Neural cell (in vitro differentiated cells): ENCODE data around the gene P3H2. TPM values are rescaled to one million over a fixed set of nuclear protein-coding genes. Genes with fewer than 3 reads are reported as not detected.

Experiments
- H2AFZ ChIP-seq: fragments of 200-600, 300-800 bp; sonication (generic), shearing (Covaris generic); 2 replicates; pipeline ENCODE4 v1.6.0; 2014; ENCODE audit warnings: low read depth, mild to moderate bottlenecking, antibody characterized with exemption, low read length, moderate library complexity
- H3F3A ChIP-seq: fragments of 200-600 bp; shearing (Covaris generic); 2 replicates; pipeline ENCODE4 v1.6.1; 2016; ENCODE audit warnings: mild to moderate bottlenecking, moderate library complexity, mixed read lengths, antibody characterized with exemption, low read length; ENCODE audit not compliant: insufficient read depth, poor library complexity, severe bottlenecking
- H3K27ac ChIP-seq: fragments of 200-600, 300-800 bp; sonication (generic), shearing (Covaris generic); 2 replicates; pipeline ENCODE4 v1.5.1; 2014; ENCODE audit warnings: mild to moderate bottlenecking, low read length, moderate library complexity
- H3K27me3 ChIP-seq: fragments of 300-800, 200-600 bp; sonication (generic), shearing (Covaris generic); 2 replicates; pipeline ENCODE4 v1.6.0; 2014; ENCODE audit warnings: mild to moderate bottlenecking, low read depth, low read length, moderate library complexity; ENCODE audit not compliant: insufficient read depth
- H3K36me3 ChIP-seq: fragments of 300-800, 200-600 bp; sonication (generic), shearing (Covaris generic); 2 replicates; pipeline ENCODE4 v1.5.1; 2014; ENCODE audit warnings: mild to moderate bottlenecking, antibody characterized with exemption, low read length, moderate library complexity; ENCODE audit not compliant: insufficient read depth
- H3K4me2 ChIP-seq: fragments of 300-800, 200-600 bp; sonication (generic), shearing (Covaris generic); 2 replicates; pipeline ENCODE4 v1.6.0; 2014; ENCODE audit warnings: mild to moderate bottlenecking, low read length
- H3K4me3 ChIP-seq: fragments of 300-800, 200-600 bp; sonication (generic), shearing (Covaris generic); 2 replicates; pipeline ENCODE4 v1.5.1; 2014; ENCODE audit warnings: mild to moderate bottlenecking, low read length, moderate library complexity
- H3K79me2 ChIP-seq: fragments of 200-600 bp; shearing (Covaris generic); replicated peaks from 2 replicates; pipeline ENCODE4 v1.6.0; 2014; ENCODE audit warnings: mild to moderate bottlenecking, low read length, moderate library complexity; ENCODE audit not compliant: insufficient read depth
- H3K9ac ChIP-seq: fragments of 300-800, 200-600 bp; sonication (generic), shearing (Covaris generic); 2 replicates; pipeline ENCODE4 v1.6.1; 2016; ENCODE audit warnings: mild to moderate bottlenecking, low read length, mixed read lengths
- H3K9me2 ChIP-seq: fragments of 200-600 bp; shearing (Covaris generic); 2 replicates; pipeline ENCODE4 v1.6.1; 2016; ENCODE audit warnings: mild to moderate bottlenecking, low read length, mixed read lengths; ENCODE audit not compliant: insufficient read depth
- H3K9me3 ChIP-seq: fragments of 200-600, 300-800 bp; sonication (generic), shearing (Covaris generic); 2 replicates; pipeline ENCODE4 v1.6.1; 2016; ENCODE audit warnings: mild to moderate bottlenecking, mixed run types, low read length, moderate library complexity, mixed read lengths
- H4K20me1 ChIP-seq: fragments of 200-600 bp; shearing (Covaris generic); 2 replicates; pipeline ENCODE4 v1.6.1; 2016; ENCODE audit warnings: mild to moderate bottlenecking, mixed run types; ENCODE audit not compliant: insufficient read depth
- CTCF ChIP-seq: fragments of 450-650 bp; IDR thresholded peaks from 2 replicates; pipeline ENCODE4 v1.5.1; 2014; ENCODE audit warnings: antibody characterized with exemption, mild to moderate bottlenecking, moderate library complexity; ENCODE audit not compliant: poor library complexity, severe bottlenecking
- EP300 ChIP-seq: fragments of 450-650 bp; conservative IDR thresholded peaks from 2 replicates; pipeline ENCODE4 v1.6.1; 2014; ENCODE audit warnings: antibody characterized with exemption, mild to moderate bottlenecking, moderate library complexity; ENCODE audit not compliant: poor library complexity, severe bottlenecking
- EZH2 ChIP-seq: fragments of 200-600, 300-800 bp; shearing (Covaris generic), sonication (generic); IDR thresholded peaks from 2 replicates; pipeline ENCODE4 v1.6.1; 2014; ENCODE audit warnings: antibody characterized with exemption, low read length, borderline replicate concordance, mild to moderate bottlenecking; ENCODE audit not compliant: insufficient read depth, poor library complexity, severe bottlenecking
- MXI1 ChIP-seq: fragments of 450-650 bp; conservative IDR thresholded peaks from 2 replicates; pipeline ENCODE4 v1.6.1; 2014; ENCODE audit warnings: antibody characterized with exemption, mild to moderate bottlenecking; ENCODE audit not compliant: poor library complexity, severe bottlenecking
- POLR2AphosphoS5 ChIP-seq: IDR thresholded peaks from 2 replicates; pipeline ENCODE4 v1.6.1; 2012
- RAD21 ChIP-seq: fragments of 450-650 bp; conservative IDR thresholded peaks from 2 replicates; pipeline ENCODE4 v1.6.1; 2014; ENCODE audit warnings: antibody characterized with exemption, mild to moderate bottlenecking, moderate library complexity
- REST ChIP-seq: IDR thresholded peaks from 2 replicates; pipeline ENCODE4 v1.6.1; 2012; ENCODE audit warnings: borderline replicate concordance
- SMC3 ChIP-seq: fragments of 450-650 bp; conservative IDR thresholded peaks from 2 replicates; pipeline ENCODE4 v1.6.1; 2014; ENCODE audit warnings: antibody characterized with exemption, mild to moderate bottlenecking, moderate library complexity; ENCODE audit not compliant: poor library complexity
- TAF1 ChIP-seq: IDR thresholded peaks from 2 replicates; pipeline ENCODE4 v1.6.1; 2012; ENCODE audit warnings: low read depth
- polyA plus RNA-seq: library from polyadenylated mRNA; depleted of rRNA; stranded (reverse); fragments of >200 nt; gene quantifications from 2 replicates; pipeline ENCODE4 v1.2.3, GENCODE V29; 2014

The P3H2 gene
- polyA plus RNA-seq, 1 donor from 2014 or later, result 0.68 TPM

GRCh38 chr3:190012784-190013183, 107.9 kb downstream of the P3H2 start:
- Histone ChIP-seq H3K36me3 (no peaks in the 10 kb centered on the region), H4K20me1 (no peaks in the 10 kb centered on the region), H3K9me2 (no peaks in the 10 kb centered on the region), H3K4me3 (no peak overlapping the region), H3K27me3 (no peaks in the 10 kb centered on the region), H3F3A (no peaks in the 10 kb centered on the region), H3K9me3 (no peaks in the 10 kb centered on the region), H3K79me2 (no peaks in the 10 kb centered on the region), H3K4me2 (no peak overlapping the region), H2AFZ (no peak overlapping the region), H3K9ac (no peak overlapping the region), H3K27ac (no peak overlapping the region)
- TF ChIP-seq MXI1 (no peak), REST (no peak), SMC3 (no peak), TAF1 (no peak)

GRCh38 chr3:190012314-190012782, 108.3 kb downstream of the P3H2 start:
- no peaks in the 10 kb centered on the region for H3K36me3 ChIP-seq
- no peak overlapping the region for H3K4me3 ChIP-seq
- no peaks in the 10 kb centered on the region for H3K27me3 ChIP-seq
- H3F3A ChIP-seq, result no peaks in the 10 kb centered on the region
- H3K27ac ChIP-seq, result no peak overlapping the region
- H4K20me1 ChIP-seq, result no peaks in the 10 kb centered on the region
- no peaks in the 10 kb centered on the region for H3K79me2 ChIP-seq
- no peak overlapping the region for H2AFZ ChIP-seq
- no peaks in the 10 kb centered on the region for H3K9me2 ChIP-seq
- H3K9me3 ChIP-seq, result no peaks in the 10 kb centered on the region
- no peak overlapping the region for H3K9ac ChIP-seq
- H3K4me2 ChIP-seq, result no peak overlapping the region
- no peak for TF ChIP-seq EP300
- TF ChIP-seq EZH2, result no peak
- no peak for TF ChIP-seq TAF1

GRCh38 chr3:190010486-190010885, 110.2 kb downstream of the P3H2 start:
- Histone ChIP-seq H3K36me3 (no peaks in the 10 kb centered on the region), H2AFZ (no peak overlapping the region), H3K9ac (no peak overlapping the region), H3K27ac (no peak overlapping the region), H3K9me2 (no peaks in the 10 kb centered on the region), H4K20me1 (no peaks in the 10 kb centered on the region), H3K4me3 (no peak overlapping the region), H3K27me3 (no peaks in the 10 kb centered on the region), H3F3A (no peaks in the 10 kb centered on the region), H3K79me2 (no peaks in the 10 kb centered on the region), H3K4me2 (no peak overlapping the region), H3K9me3 (no peaks in the 10 kb centered on the region)
- TF ChIP-seq MXI1 (no peak), RAD21 (no peak), EZH2 (no peak), REST (no peak), CTCF (no peak), EP300 (no peak), POLR2AphosphoS5 (no peak), SMC3 (no peak), TAF1 (no peak)
